Stimulated activated CD4-positive, alpha-beta T cell treated with anti-CD3 and anti-CD28 coated beads, Interleukin-15, amount 100 ng/mL, for 24 hours (primary cell): ENCODE results near the gene RASAL1.

ENCODE experiments used
- DNase-seq: peaks from one replicate; pipeline ENCODE4 v3.0.0-alpha.2; 2020

The RASAL1 gene

DNA sequence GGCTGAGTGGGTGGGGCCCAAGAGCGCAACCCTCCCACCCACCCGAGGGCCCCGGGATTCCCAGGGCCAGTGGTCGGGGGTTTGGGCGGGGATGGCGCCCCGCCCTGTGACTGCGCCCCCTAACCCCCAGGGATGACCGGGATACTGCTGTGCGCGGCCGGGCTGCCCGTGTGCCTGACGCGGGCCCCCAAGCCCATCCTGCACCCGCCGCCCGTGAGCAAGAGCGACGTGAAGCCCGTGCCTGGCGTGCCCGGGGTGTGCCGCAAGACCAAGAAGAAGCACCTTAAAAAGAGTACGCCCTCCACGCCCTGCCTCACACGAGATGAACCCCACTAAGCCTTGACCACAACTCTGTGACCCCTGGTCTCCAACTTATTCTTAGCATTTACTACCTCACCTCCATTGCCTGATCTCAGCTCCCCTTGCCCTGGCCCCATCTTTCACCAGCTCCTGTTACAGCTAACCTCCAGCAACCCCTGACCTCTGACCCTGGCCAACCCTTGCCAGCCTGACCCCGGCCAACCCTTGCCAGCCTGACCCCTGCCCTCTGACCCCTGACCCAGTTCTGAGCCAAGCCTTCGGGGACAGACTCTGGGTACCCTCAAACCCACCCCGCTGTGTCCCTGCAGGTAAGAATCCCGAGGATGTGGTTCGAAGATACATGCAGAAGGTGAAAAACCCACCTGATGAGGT is 42.0 kb downstream of the RASAL1 start:
- DNase-seq: no peak

DNA sequence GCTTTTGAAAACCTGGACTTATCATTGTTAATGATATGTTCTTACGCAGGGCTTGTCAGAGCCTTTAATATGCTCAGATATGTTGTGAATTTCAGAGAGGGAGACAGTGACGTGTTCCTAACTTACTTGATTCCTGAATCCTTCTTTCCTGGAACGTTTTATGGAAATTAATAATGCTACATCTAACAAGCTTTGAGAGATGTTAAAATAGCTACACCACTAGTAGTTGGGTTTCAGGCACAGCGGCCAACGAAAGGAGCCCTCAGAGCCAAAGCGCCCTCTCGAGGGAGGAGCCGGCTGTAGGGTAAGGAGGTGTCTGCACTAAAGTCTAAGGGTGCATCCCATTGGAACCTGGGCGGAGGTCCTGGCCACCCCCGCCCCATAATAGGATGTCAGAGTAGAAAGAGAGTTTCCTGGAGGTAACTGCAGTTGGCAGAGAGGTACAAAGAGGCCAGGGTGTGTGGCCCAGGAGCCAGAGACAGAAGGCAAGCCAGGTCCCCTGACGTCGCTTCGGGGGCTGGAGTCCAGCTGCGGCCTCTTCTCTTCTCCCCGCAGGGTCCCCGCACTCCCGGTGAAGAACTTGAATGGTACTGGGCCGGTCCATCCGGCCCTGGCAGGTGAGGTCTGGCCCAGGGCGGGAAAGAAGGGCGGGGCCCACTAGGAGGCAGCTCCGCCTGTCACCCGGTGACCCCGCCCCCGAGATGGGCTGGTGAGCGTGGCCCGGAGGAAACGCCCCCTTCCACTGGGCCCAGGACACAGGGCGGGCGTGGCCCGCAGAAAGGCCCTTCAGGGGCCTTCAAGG is 42.8 kb downstream of the RASAL1 start:
- peak; percentile 46 for DNase-seq

DNA sequence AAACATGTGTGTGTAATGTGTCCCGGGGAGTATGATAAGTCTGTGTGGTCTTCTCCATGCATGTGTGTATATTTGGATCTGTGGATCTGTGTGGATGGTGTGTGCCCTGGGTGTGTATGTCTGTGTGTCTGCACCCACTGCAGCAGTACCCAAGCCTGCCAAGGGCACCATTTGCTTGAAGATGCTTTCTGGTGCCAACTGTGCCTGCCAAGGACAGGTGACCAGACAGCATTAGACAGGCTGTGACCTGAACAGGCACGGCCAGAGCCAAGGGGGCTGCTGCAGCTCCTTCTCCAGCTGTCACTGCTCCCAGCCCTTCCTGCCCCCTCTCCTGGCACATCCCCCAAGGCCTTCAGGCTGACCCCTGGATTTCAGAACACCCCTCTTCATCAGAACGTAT is 44.1 kb downstream of the RASAL1 start:
- no peak for DNase-seq

DNA sequence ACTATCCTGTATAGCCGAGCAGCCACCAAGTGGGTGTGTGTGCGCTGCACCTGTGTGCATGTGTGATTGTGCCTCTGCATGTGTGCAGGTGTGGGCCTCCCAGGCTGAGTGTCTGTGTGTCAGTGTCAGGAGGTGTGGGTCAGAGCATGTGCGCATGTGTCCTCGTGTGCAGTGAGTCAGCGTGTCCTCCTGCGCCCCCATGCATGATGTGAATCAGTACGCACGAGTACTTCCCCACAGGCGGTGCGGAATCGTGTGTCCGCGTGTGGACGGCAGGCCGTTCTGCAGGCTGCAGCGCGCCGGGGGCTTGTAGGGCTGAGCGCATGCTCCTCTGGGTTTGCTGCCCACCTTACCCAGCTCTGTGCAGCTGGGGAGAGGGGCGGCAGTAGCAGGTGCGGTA is 44.8 kb downstream of the RASAL1 start:
- no peak for DNase-seq

DNA sequence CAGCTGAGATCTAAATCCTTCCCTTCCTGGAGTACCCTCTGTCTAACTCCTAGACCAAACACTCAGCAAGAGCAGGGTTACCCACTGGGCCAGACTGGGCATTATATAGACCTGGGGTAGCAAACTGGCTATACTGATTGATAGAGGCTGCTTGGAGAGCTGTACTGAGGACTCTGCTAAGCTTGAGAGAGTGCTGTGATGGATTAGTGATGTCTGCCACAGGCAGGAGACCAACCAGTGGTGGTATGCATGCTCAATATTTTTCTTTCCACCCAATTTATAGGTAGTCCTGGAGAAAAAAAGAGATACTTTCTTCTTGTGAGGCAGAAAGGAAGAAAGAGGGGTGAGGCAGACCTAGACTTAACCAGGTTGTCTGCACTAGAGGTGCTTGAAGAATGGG is 45.7 kb downstream of the RASAL1 start:
- DNase-seq: no peak

DNA sequence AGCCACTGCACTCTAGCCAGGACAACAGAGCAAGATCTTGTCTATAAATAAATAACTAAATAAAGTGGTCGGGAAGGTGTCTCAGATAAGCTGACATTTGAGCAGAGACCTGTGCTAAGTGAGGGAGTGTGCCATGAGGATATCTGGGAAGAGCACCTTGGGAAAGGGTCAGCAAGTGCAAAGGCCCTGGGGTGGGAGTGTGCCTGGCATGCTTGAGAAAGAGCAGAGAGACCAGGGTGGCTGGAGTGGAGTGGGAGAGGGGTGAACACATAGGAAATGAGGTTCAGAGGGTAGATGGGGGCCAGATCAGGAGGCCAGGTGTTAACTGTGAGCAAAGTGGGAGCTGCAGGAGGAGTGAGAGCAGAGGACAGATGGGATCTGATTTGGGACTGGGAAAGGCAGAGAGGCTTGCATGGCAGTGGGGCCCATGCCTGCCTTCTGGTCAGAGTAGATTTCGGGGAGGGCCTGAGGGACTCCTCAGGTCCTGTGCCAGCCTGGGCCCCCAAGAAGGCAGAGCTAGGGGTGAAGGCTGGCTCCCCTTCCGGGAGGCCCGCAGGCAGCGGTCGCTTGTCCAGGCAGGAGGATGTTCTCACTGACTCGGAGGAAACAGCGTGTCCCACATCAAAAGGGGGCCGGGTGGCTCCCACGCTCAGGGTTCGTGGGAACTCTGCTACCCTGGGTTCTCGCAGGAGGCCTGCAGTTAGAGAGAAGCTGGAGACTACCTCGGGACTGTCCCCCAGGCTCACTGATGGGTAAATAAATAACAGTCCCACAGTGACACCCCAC is 46.4 kb downstream of the RASAL1 start:
- DNase-seq: peak; percentile 81

DNA sequence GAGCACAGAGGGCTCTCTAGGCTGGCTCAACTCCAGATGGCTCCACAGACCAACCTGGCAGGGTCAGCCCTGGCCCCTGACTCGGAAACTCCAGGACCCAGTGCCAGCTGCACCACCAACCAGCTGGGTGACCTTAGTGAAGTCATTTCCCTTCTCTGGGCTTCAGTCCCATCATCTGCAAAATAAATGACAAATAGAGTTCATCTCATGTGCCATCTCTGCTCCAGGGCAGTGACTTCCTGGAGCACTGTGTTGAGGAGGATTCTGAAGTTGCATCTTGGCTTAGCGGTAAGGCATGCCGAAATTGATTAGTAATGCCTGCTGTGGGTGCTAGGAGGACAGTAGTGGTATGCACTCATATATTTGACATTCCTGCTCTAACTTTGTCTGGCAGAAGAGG is 47.5 kb downstream of the RASAL1 start:
- DNase-seq: no peak

DNA sequence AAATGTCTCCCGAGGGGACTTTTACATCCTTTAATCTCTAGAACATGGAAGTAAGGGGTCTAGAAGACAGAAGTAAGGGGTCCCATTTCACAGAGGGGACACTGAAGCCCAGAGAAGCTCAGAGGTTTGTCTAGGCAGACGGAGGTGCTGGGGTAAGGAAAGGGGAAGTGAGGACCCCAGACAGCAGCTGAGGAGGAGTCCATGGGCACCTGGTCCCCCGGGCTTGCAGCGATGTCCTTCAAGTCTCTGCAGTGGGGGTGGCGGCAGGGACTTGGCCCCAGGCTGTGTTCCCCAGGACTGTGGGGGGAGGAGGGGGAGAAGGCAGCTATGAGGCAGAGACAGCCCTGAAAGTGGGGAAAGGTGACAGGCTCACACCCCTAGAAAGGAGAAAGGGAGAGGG is 48.4 kb downstream of the RASAL1 start:
- no peak for DNase-seq

DNA sequence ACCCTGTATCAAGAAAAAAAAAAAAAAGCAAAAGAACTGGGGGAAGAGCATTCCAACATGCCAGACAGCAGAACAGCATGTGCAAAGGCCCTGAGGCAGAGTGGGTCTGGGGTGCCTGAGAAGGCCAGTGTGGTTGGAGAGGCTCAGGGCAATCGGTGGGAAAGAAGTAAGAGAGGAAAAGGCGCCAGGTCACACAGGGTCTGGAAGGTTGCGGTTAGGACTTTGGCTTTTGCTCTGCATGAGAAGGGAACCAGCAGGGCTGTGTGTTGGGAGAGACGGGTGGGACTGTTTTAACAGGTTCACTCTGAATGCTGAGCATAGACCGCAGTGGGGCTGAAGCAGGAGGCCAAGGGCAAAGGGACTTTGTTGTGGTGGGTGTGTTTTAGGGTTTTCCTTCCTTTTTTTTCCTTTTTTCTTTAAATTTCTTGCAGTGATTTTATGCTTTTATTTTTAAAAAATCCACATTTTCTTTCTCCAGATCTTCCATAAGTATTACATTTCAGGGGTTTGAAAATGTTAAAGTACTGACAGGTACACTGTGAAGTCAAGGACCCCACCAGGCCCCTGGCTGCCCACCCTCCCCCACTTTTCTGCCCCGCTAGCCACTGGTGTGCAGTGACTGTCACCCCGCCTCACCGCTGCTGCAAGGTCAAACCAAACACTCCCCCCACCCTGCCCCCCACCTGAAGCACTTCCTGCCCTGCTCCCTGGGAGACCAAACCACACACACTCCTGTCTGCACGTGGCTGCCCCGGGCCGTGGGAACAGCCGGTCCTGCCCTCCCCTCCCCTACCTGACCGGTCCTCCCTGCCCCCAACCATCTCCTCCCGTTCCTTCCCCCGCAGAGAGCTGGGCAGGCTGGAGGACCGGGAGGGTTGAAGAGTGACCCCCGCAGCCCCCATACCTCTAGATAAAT is 49.1 kb downstream of the RASAL1 start:
- peak; percentile 50 for DNase-seq

DNA sequence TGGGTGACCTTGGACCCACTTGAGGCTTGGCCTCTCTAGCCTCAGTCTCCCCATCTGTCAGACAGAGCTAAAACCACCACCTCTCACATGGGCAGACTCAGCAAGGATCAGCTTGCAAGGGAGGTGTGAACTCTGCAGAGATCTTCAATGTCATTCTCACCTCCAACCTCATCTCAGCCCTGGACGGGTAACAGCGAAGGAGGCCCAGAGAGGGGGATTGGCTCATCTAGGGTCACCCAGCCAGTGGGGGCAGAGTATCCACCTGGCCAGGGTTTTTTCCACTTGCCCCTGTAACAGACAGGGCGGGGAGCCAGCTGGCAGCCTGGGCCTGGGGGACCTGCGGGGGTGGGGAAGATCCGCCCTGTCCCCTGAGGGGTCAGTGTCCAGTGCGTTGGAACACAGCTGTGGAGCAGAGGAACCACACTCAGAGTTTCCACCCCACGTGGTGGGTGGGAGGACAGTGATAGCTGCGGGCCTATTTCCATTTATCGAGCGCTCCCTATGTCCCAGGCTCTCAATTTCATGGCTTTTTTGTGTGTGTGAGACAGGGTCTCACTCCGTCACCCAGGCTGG is 51.6 kb downstream of the RASAL1 start:
- no peak for DNase-seq

DNA sequence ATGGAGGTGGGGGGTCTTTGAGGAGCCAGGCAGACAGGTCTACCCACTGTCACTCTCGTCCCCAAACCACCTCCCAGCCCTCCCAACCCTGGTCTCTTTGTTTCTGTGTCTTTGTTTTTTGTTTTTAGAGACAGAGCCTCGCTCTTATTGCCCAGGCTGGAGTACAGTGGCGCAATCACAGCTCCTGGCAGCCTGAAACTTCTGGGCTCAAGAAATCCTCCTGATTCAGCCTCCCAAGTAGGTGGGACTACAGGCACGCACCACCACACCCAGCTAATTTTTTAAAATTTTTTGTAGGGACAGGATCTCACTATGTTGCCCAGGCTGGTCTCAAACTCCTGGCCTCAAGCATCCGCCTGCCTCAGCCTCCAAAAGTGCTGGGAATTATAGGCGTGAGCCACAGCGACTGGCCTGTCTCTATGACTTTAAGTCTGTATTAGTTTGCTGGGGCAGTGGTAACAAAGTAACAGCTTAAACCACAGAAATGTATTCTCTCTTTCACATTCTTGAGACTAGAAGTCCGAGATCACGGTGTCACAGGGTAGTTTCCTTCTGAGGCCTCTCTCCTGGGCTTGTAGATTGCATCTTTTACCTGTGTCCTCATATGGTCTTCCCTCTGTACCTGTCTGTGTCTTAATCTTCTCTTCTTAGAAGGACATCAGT is 52.9 kb downstream of the RASAL1 start:
- no peak for DNase-seq

DNA sequence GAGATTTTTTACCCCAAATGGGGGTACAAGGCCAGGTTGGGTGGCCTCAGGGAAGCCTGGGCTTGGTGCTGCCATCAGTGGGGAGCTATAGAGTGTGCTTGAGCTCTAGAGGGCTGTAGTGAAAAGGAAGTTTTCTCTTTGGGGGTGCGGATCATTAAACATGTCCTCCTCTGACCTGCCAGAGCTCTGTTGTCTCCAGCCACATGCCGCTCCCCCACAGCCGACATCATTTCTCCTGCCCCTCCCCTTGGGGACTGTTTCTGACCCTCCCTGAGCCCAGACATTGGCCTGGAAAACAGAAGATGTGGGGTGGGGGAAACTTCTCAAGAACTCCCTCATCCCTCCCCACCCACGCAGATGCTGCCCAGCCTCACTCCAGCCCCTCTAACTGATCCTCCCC is 53.7 kb downstream of the RASAL1 start:
- no peak for DNase-seq

DNA sequence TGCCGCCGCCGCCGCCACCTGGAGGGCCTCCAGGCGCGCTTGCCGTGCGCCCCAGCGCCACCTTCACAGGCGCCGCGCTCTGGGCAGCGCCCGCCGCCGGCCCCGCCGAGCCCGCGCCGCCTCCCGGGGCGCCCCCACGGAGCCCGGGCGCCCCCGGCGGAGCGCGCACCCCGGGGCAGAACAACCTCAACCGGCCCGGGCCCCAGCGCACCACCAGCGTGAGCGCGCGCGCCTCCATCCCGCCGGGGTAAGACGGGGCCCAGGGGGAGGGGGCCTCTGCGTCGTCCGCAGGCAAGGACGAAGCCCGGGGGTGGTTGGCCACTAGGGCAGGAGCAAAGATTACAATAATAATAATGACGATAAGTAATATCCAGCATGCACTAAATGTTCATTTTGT is 57.7 kb downstream of the RASAL1 start:
- DNase-seq: no peak

DNA sequence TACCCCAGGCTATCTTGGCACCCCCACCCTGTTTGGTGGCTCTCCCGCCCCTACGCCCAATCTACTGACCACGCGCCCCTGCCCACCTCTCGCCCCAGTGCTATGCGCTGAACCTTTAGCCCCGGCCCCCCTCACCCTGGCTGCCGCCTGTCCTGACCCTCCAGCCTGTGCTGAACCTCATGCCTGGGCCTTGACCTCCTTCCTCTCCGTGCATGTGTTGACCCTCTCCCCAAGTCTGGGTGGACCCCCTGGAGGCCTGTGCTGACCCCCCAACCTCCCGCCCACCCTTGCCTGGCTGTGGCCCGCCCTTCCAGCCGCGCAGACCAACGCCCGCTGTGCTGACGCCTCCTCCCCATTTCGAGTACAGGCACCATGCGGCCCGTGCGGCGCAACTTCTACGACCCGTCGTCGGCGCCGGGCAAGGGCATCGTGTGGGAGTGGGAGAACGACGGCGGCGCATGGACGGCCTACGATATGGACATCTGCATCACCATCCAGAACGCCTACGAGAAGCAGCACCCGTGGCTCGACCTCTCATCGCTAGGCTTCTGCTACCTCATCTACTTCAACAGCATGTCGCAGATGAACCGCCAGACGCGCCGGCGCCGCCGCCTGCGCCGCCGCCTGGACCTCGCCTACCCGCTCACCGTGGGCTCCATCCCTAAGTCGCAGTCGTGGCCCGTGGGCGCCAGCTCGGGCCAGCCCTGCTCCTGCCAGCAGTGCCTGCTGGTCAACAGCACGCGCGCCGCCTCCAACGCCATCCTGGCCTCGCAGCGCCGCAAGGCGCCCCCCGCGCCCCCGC is 58.3 kb downstream of the RASAL1 start:
- no peak for DNase-seq

DNA sequence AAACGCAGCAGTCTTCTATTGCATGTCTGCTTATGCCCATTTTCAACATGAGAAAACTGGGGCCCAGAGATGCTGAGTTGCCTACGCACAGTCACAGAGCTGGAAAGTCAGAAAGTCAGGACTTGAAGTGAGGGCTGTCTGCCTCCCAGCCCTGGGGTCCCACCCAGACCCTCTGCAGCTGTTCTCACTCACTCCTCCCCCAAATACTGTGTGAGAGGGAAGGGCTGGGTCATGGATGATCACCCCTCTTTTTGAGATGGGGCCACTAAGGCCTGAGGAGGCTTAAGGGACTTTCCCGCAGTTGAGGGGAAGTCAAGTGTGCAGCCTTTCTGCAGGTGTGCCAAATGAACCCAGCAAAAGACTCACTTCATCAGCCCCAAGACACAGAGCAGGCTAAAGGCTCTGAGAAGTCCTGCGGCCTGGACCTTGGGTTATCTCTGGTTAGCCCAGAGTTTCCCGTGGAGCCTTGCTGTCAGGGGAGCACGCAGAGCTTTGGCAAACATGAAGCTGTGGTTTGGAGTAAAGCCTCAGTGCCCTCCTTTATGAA is 60.4 kb downstream of the RASAL1 start:
- no peak for DNase-seq

DNA sequence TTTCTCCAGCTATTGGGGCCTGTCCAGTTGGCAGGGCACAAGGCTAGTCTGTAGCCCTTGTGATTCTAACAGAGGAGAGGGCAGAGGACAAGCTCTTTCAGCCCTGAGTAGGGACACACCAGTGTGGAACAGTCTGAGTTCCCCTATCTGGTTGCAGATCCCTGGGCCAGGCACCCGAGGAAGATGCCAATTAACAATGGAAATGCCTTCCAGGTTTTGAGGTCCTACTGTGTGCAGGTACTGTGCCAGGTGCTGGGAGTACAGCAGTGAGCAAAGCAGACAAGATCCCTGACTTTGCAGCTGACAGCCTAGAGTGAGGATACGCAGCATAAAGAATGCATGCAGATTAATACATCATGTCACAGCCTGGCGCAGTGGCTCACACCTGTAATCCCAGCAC is 62.0 kb downstream of the RASAL1 start:
- DNase-seq: no peak

DNA sequence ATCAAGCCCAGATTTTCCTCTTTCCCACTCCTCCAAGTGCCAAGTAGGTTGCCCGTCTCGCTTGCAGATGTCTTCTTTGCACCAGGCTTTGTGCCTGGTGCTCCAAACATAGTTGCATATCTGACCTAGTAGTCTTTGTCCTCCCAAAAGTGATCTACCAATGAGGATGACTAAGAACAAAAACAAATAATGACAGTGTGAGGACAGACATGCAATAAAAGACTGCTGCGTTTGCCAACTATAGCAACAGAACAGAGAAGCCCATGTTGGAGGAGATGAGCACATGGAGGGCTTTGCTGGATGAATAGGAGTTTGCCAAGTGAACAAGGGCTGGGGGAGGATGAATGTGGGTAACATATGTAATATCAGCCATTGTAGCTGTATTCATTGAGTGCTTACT is 63.4 kb downstream of the RASAL1 start:
- DNase-seq: no peak

DNA sequence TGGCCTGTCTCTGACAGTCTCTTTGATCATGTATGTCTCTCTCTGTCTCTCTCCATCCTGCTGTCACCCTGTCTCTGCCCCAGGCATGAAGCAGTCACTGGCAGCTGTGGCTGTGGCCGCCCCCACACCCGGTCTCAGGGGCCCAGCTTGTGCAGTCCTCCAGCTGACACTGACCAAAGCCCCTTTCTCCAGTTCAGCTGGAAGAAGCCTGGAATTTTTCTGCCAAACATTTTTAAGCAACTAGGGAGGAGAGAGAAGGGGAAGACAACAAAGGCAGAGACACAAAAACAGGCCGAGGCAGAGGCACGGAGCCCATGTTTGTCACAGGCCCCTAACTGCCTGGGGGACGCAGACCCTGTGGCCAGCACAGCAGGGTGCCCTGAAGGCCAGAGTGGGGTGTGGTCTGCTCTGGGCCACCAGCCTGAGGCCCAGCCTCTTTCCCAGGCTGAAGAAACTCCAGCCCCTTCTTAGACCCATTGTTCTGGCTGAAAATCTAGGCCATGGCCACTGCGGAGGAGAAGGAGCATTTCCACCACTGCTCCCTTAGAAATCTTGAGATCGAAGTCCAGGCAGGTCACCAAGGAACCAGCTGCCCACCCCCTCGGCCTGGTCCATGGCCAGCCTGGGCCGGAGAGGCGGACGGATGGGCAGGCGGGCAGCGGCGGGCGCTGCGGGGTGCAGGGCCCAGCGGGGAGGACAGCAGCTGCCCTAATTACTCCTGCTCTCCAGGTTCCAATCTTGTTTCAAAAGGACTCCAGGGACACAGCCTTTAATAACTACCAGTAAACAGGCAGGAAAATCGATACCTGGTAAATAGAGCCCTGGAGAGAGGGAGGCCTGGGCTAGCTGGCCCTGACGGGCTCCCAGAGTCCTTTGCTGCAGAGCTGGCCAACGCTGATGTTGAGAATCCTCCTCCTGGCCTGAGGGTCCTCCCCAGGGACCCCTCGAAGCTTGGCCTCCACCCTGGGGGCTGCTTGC is 64.1 kb downstream of the RASAL1 start:
- no peak for DNase-seq
